H1 (cell line): ENCODE results near the gene TCF7L1. TPM values are rescaled to one million over a fixed set of nuclear protein-coding genes. Genes with fewer than 3 reads are reported as not detected.

Experiments
- CTCF ChIA-PET: fragments of 300-600 bp; sonication (Branson Sonifier 250); formaldehyde crosslinking; loops from one replicate; lab custom pipeline; 2021; ENCODE audit not compliant: partially characterized antibody; lab: Charles Lee
- POLR2A ChIA-PET: fragments of 300-600 bp; sonication (Branson Sonifier 250); formaldehyde crosslinking; loops from one replicate; lab custom pipeline; 2021; ENCODE audit warnings: inconsistent platforms; ENCODE audit not compliant: partially characterized antibody; lab: Charles Lee
- DNase-seq, 2 experiments: peaks; one replicate each; pipeline versions ENCODE4 v3.0.0 to v3.0.0-alpha.2; 2010 to 2022; ENCODE audit warnings: low spot score in 2 of 2, low read depth in 1 of 2, mixed read lengths in 1 of 2
- FAIRE-seq: peaks from 2 replicates; lab custom pipeline; 2011; peaks lifted over from hg19 to GRCh38; lab: Jason Lieb, UNC
- H2AFZ ChIP-seq: 2 replicates; pipeline ENCODE4 v1.8.1; 2012; ENCODE audit warnings: low read length, inconsistent platforms
- H2AK5ac ChIP-seq: 2 replicates; pipeline ENCODE4 v1.6.1; 2013; ENCODE audit warnings: low read depth, low read length
- H2BK120ac ChIP-seq: replicated peaks from 2 replicates; pipeline ENCODE3; 2013; ENCODE audit warnings: low read depth, low read length, inconsistent platforms
- H2BK12ac ChIP-seq: 2 replicates; pipeline ENCODE4 v1.6.1; 2013; ENCODE audit warnings: low read depth, low read length
- H2BK15ac ChIP-seq: 2 replicates; pipeline ENCODE4 v1.6.1; 2013; ENCODE audit warnings: low read length
- H2BK20ac ChIP-seq: 2 replicates; pipeline ENCODE4 v1.6.1; 2013; ENCODE audit warnings: low read length
- H2BK5ac ChIP-seq: 2 replicates; pipeline ENCODE4 v1.6.1; 2013; ENCODE audit warnings: low read depth, low read length
- H3K14ac ChIP-seq: 2 replicates; pipeline ENCODE4 v1.6.1; 2013; ENCODE audit warnings: inconsistent platforms; ENCODE audit not compliant: insufficient read length
- H3K18ac ChIP-seq: 2 replicates; pipeline ENCODE4 v1.6.1; 2013; ENCODE audit warnings: low read length; ENCODE audit errors: extremely low read depth
- H3K23ac ChIP-seq: 2 replicates; pipeline ENCODE4 v1.6.1; 2013; ENCODE audit warnings: inconsistent platforms; ENCODE audit not compliant: insufficient read length
- H3K23me2 ChIP-seq: 2 replicates; pipeline ENCODE4 v1.6.1; 2013; ENCODE audit warnings: low read depth, low read length
- H3K27ac ChIP-seq: 2 replicates; pipeline ENCODE4 v1.6.1; 2011; ENCODE audit warnings: low read depth, low read length, inconsistent platforms
- H3K27me3 ChIP-seq, 4 experiments: replicated peaks in 1 of 4; 1 replicate in 1 of 4; 2 replicates in 3 of 4; pipeline versions ENCODE4 v1.6.1 to v1.8.1; 2011 to 2013; ENCODE audit warnings: low read length in 3 of 4, mild to moderate bottlenecking in 3 of 4, inconsistent platforms in 2 of 4, mixed read lengths in 2 of 4, moderate library complexity in 1 of 4; ENCODE audit not compliant: control insufficient read depth in 3 of 4, insufficient read depth in 3 of 4; ENCODE audit errors: extremely low read depth in 1 of 4
- H3K36me3 ChIP-seq, 4 experiments: 2 replicates each; pipeline versions ENCODE4 v1.6.1 to v1.8.1; 2011 to 2013; ENCODE audit warnings: mild to moderate bottlenecking in 4 of 4, low read length in 3 of 4, moderate library complexity in 2 of 4, control low read depth in 1 of 4, inconsistent platforms in 1 of 4; ENCODE audit not compliant: insufficient read depth in 4 of 4, control insufficient read depth in 2 of 4
- H3K4ac ChIP-seq: replicated peaks from 2 replicates; pipeline ENCODE3; 2013; ENCODE audit warnings: low read length, low read depth, mixed read lengths, inconsistent platforms; ENCODE audit not compliant: insufficient read length
- H3K4me1 ChIP-seq, 4 experiments: replicated peaks in 1 of 4; 1 replicate in 1 of 4; 2 replicates in 3 of 4; pipeline versions ENCODE4 v1.6.1 to v1.8.1; 2011 to 2013; ENCODE audit warnings: low read length in 3 of 4, inconsistent platforms in 2 of 4, mixed read lengths in 1 of 4; ENCODE audit not compliant: insufficient read depth in 4 of 4, control insufficient read depth in 3 of 4
- H3K4me2 ChIP-seq, 2 experiments: 2 replicates each; pipeline versions ENCODE4 v1.6.1 to v1.8.1; 2011 to 2013; ENCODE audit warnings: low read depth in 2 of 2, low read length in 2 of 2, control low read depth in 1 of 2, inconsistent platforms in 1 of 2, mild to moderate bottlenecking in 1 of 2; ENCODE audit not compliant: insufficient read depth in 1 of 2
- H3K4me3 ChIP-seq, 4 experiments: fragments of 200-600, 300-600 bp in 1 of 4; sonication (generic), shearing (Covaris generic), sonication (Bioruptor Twin) in 1 of 4; 2 replicates each; pipeline versions ENCODE4 v1.5.1 to v1.8.1; 2011 to 2016; ENCODE audit warnings: low read length in 4 of 4, low read depth in 3 of 4, control low read depth in 2 of 4, inconsistent platforms in 2 of 4, mild to moderate bottlenecking in 2 of 4, mixed read lengths in 1 of 4, moderate library complexity in 1 of 4; ENCODE audit not compliant: insufficient read depth in 2 of 4; ENCODE audit errors: extremely low read depth in 1 of 4
- H3K56ac ChIP-seq: replicated peaks from 2 replicates; pipeline ENCODE3; 2013; ENCODE audit warnings: low read depth, mild to moderate bottlenecking, mixed read lengths, low read length, inconsistent platforms; ENCODE audit not compliant: insufficient read length
- H3K79me1 ChIP-seq: 2 replicates; pipeline ENCODE4 v1.6.1; 2013; ENCODE audit warnings: low read depth, low read length, control low read depth
- H3K79me2 ChIP-seq, 2 experiments: 2 replicates each; pipeline versions ENCODE4 v1.6.1 to v1.8.1; 2012 to 2013; ENCODE audit warnings: low read length in 2 of 2, mild to moderate bottlenecking in 2 of 2, inconsistent platforms in 1 of 2; ENCODE audit not compliant: insufficient read depth in 2 of 2, control insufficient read depth in 1 of 2
- H3K9ac ChIP-seq, 4 experiments: replicated peaks in 1 of 4; 1 replicate in 1 of 4; 2 replicates in 3 of 4; pipeline versions ENCODE4 v1.6.1 to v1.8.1; 2011 to 2013; ENCODE audit warnings: low read depth in 3 of 4, low read length in 3 of 4, control low read depth in 2 of 4, mild to moderate bottlenecking in 2 of 4, moderate library complexity in 2 of 4, inconsistent platforms in 1 of 4; ENCODE audit errors: extremely low read depth in 1 of 4
- H3K9me3 ChIP-seq, 2 experiments: 2 replicates each; pipeline versions ENCODE4 v1.6.1 to v1.8.1; 2012 to 2013; ENCODE audit warnings: mild to moderate bottlenecking in 2 of 2, moderate library complexity in 2 of 2, control low read depth in 1 of 2, inconsistent platforms in 1 of 2, low read depth in 1 of 2, low read length in 1 of 2, mixed read lengths in 1 of 2; ENCODE audit not compliant: insufficient read depth in 2 of 2
- H4K20me1 ChIP-seq, 2 experiments: replicated peaks in 1 of 2; 2 replicates each; pipeline versions ENCODE3 to v1.8.1; 2011 to 2013; ENCODE audit warnings: inconsistent platforms in 2 of 2, low read length in 2 of 2, mild to moderate bottlenecking in 1 of 2; ENCODE audit not compliant: insufficient read depth in 2 of 2, control insufficient read depth in 1 of 2
- H4K5ac ChIP-seq: 2 replicates; pipeline ENCODE4 v1.6.1; 2013; ENCODE audit warnings: low read length, low read depth, mixed read lengths, inconsistent platforms; ENCODE audit not compliant: insufficient read length
- H4K8ac ChIP-seq: 2 replicates; pipeline ENCODE4 v1.8.0; 2013; ENCODE audit warnings: mild to moderate bottlenecking, moderate library complexity, low read length, inconsistent platforms; ENCODE audit not compliant: insufficient read depth; ENCODE audit errors: extremely low read depth
- H4K91ac ChIP-seq: replicated peaks from 2 replicates; pipeline ENCODE3; 2013; ENCODE audit warnings: low read length, mixed read lengths, inconsistent platforms; ENCODE audit not compliant: insufficient read length
- ASH2L ChIP-seq: fragments of 200-600, 300-600 bp; sonication (generic); IDR thresholded peaks from one replicate; pipeline ENCODE4 v1.7.1; 2017; ENCODE audit warnings: low read length
- ATF3 ChIP-seq: IDR thresholded peaks from 2 replicates; pipeline ENCODE4 v1.6.1; 2011; ENCODE audit warnings: low read depth, mild to moderate bottlenecking, low read length; ENCODE audit not compliant: insufficient read depth
- BRCA1 ChIP-seq: IDR thresholded peaks from 2 replicates; pipeline ENCODE4 v1.6.1; 2012; ENCODE audit warnings: low read depth, low read length, improper control_type of control experiment
- EP300 ChIP-seq, 2 experiments: IDR thresholded peaks; 1 replicate in 1 of 2; 2 replicates in 1 of 2; pipeline ENCODE4 v1.6.1; 2011 to 2012; ENCODE audit warnings: low read depth in 2 of 2, low read length in 2 of 2, mild to moderate bottlenecking in 2 of 2, borderline replicate concordance in 1 of 2, inconsistent platforms in 1 of 2, moderate library complexity in 1 of 2
- GABPA ChIP-seq: IDR thresholded peaks from 2 replicates; pipeline ENCODE4 v1.6.1; 2011; ENCODE audit warnings: mild to moderate bottlenecking, low read length, moderate library complexity, borderline replicate concordance; ENCODE audit not compliant: insufficient read depth
- HDAC6 ChIP-seq: IDR thresholded peaks from one replicate; pipeline ENCODE4 v1.7.1; 2012; ENCODE audit warnings: low read depth, mild to moderate bottlenecking, inconsistent platforms, low read length, moderate library complexity
- RBBP5 ChIP-seq: IDR thresholded peaks from 2 replicates; pipeline ENCODE4 v1.7.1; 2012; ENCODE audit warnings: low read depth, mild to moderate bottlenecking, inconsistent platforms, low read length, moderate library complexity, borderline replicate concordance
- TCF12 ChIP-seq: IDR thresholded peaks from 2 replicates; pipeline ENCODE4 v1.6.1; 2011; ENCODE audit warnings: low read depth, mild to moderate bottlenecking, low read length
- WGBS, 2 experiments: shearing (Covaris generic) in 1 of 2; methylation state at CpG; one replicate each; pipeline versions ENCODE4 v1.1.6 to v1.1.7; 2013 to 2015; ENCODE audit warnings: low lambda C conversion rate in 2 of 2, mixed read lengths in 2 of 2, inconsistent platforms in 1 of 2, low coverage in 1 of 2, missing lambda C conversion rate in 1 of 2; ENCODE audit not compliant: insufficient replicate concordance in 2 of 2, insufficient coverage in 1 of 2, insufficient read length in 1 of 2; ENCODE audit errors: extremely low coverage in 1 of 2, missing lambda C conversion rate in 1 of 2; 5-methylcytosine and 5-hydroxymethylcytosine counted together
- polyA plus RNA-seq, 7 experiments: library from polyadenylated mRNA; depleted of rRNA in 3 of 7; stranded (reverse) in 5 of 7; unstranded in 2 of 7; fragments of >200 nt in 5 of 7; fragments of 200-250 nt in 2 of 7; gene quantifications; 1 replicate in 5 of 7; 2 replicates in 1 of 7; 4 replicates in 1 of 7; pipeline versions ENCODE4 v1.2.1 to v1.2.3, GENCODE V29; 2011 to 2013; ENCODE audit warnings: missing spikeins in 2 of 7, mixed read lengths in 2 of 7
- total RNA-seq: library from RNA; stranded (reverse); fragmentation: NEBNext Ultra II Directional; extraction: Animal tissue kit (Norgen Biotek cat#: 25700); gene quantifications from 2 replicates; pipeline ENCODE4 v1.2.1, GENCODE V29; 2021

TCF7L1 gene
- total and polyA plus RNA-seq, 2 of the 8 experiments (the other 6 are each of a cell fraction or from before 2014, with no cell fraction given), result 27.5 to 108 TPM

DNA sequence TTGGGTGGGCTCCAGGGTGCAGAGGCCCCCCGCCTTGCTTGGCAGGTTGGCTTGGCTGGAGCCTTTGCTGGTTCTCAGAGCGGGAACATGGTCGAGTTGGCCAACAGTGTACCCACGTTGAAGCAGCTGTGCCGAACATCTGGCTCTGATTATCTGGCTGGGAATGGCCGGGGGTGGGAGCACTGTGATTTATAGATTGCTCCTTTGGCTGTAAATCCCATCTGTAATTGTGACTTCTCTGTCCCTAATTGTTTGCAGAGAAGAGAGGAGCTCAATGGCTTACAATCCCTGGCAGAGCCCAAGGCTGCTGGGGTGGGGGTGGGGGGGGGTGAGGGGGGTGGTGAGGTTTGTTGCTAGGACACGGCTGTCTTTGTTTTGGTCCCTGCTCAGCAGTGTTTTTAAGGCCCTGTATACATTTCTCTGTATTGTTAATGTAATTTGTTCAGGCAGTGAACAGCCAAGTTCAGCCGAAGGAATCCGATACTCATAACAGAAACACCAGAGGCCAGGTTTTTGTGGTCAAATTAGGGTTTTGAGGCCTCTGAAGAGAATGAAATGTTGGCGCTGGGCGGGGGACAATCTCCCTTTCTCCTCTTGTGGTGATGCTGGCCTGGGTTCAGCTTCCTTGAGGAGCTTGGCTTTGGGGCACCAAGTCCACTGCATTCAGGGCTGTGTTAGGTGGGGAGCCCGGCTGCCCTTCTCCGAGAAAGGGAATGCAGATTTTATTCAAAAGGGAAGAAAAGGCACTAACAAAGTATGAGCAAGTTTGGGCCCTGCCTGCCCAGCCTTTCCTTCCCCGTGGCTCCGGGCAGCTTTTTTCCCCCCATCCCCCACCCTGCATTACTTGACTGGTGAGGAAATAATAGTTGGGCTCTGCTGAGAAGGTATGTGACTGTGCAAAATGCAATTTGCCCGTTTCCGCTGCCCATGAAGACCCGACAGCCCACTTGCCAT is 82.5 kb downstream of the TCF7L1 start:
- peak overlapping the region; percentile 28; the same call in 1 of the 2 replicates for H3K18ac ChIP-seq
- peaks cover 19% of the 10 kb centered on the region for H3K79me1 ChIP-seq
- H2BK120ac ChIP-seq, result no peak overlapping the region
- H2AFZ ChIP-seq, result no peak overlapping the region
- peak overlapping the region; percentile 35 to 58 for H3K4me2 ChIP-seq
- TF ChIP-seq TCF12, result no peak
- TF ChIP-seq RBBP5, result 0 out of 2 replicates have a peak, but pooled peaks have one; percentile 47
- TF ChIP-seq BRCA1, result no peak
- TF ChIP-seq GABPA, result no peak
- TF ChIP-seq HDAC6, result no peak
- TF ChIP-seq EP300 (IDR thresholded peaks at IDR 0.05; ENCODE audit: borderline replicate concordance in 1 of 2, low read depth in 2 of 2, low read length in 2 of 2), result 0 out of 3 replicates have a peak, but pooled peaks of 1 of the 2 experiments have one; percentile 42
- no peak for TF ChIP-seq ATF3
- TF ChIP-seq ASH2L, result peak; percentile 37
- no peak for DNase-seq
- FAIRE-seq, result peak; percentile 36
- H2BK5ac ChIP-seq, result no peak overlapping the region; the same call in 1 of the 2 replicates
- no peaks in the 10 kb centered on the region for H3K9me3 ChIP-seq
- no peak overlapping the region for H3K23ac ChIP-seq
- peaks cover 22 to 41% (median 27%) of the 10 kb centered on the region in 4 experiments for H3K4me1 ChIP-seq
- H2BK12ac ChIP-seq, result peak overlapping the region; percentile 69
- H3K56ac ChIP-seq, result no peak overlapping the region
- WGBS, 2 experiments, result 53% methylated on average over 15 of the region's 18 CpGs; no CpG with 5 or more reads in 1 of the 2 experiments
- ChIA-PET POLR2A (interaction anchor here (0.7 to 2.7 kb wide), 6 partner anchors 10 to 82 kb away, joined by 3 to 10 read pairs (median 8); partner anchors contain the start of gene TCF7L1), CTCF (interaction anchor here (0.5 to 6.3 kb wide), 21 partner anchors 9 to 124 kb away, joined by 3 to 44 read pairs (median 3); no protein-coding TSS in a partner anchor)
- H3K36me3 ChIP-seq, result no peaks in the 10 kb centered on the region
- peak overlapping the region; percentile 62 for H3K27ac ChIP-seq
- peaks cover 6 to 88% of the 10 kb centered on the region in 2 experiments; a peak in 2 of 4 replicates for H3K79me2 ChIP-seq
- H3K4me3 ChIP-seq, result peak overlapping the region in 1 of 4 experiments; percentile 39; a peak in 2 of 8 replicates
- H4K91ac ChIP-seq, result no peak overlapping the region
- H3K27me3 ChIP-seq, result no peaks in the 10 kb centered on the region
- peaks cover 27 to 38% of the 10 kb centered on the region in 2 experiments for H4K20me1 ChIP-seq
- H2BK20ac ChIP-seq, result no peak overlapping the region
- H3K4ac ChIP-seq, result no peak overlapping the region
- H4K5ac ChIP-seq, result no peak overlapping the region
- H3K9ac ChIP-seq, result no peak overlapping the region; a peak in 2 of 7 replicates
- no peak overlapping the region for H2BK15ac ChIP-seq
- no peak overlapping the region for H3K14ac ChIP-seq
- H2AK5ac ChIP-seq, result 0 out of 2 replicates have a peak overlapping the region, but pooled peaks have one; percentile 56
- H4K8ac ChIP-seq, result 0 out of 2 replicates have a peak overlapping the region, but pooled peaks have one; percentile 29
- no peaks in the 10 kb centered on the region for H3K23me2 ChIP-seq
